H9 (cell line): Measurements from ENCODE around the gene PPP1R1B. TPM values are rescaled to one million over a fixed set of nuclear protein-coding genes. Genes with fewer than 3 reads are reported as not detected.
A peak's percentile ranks its signal among the peaks of the same experiment; 100 is the strongest.

ENCODE experiments used
- DNase-seq: peaks from one replicate; pipeline ENCODE4 v3.0.0-alpha.2; 2017
- H2AFZ ChIP-seq: one replicate; pipeline ENCODE4 v1.6.1; 2013; ENCODE audit warnings: mild to moderate bottlenecking, low read length, control low read depth, moderate library complexity
- H2AK5ac ChIP-seq: 2 replicates; pipeline ENCODE4 v1.6.1; 2013; ENCODE audit warnings: low read length, control low read depth, mixed read lengths; ENCODE audit not compliant: insufficient read length
- H2BK120ac ChIP-seq: one replicate; pipeline ENCODE4 v1.6.1; 2013; ENCODE audit warnings: low read depth, mild to moderate bottlenecking, low read length, control low read depth, inconsistent platforms; ENCODE audit not compliant: poor library complexity, severe bottlenecking
- H2BK12ac ChIP-seq: 2 replicates; pipeline ENCODE4 v1.6.1; 2013; ENCODE audit warnings: low read length, control low read depth, mixed read lengths, low read depth; ENCODE audit not compliant: insufficient read length
- H2BK15ac ChIP-seq: 2 replicates; pipeline ENCODE4 v1.6.1; 2013; ENCODE audit warnings: low read depth, low read length, control low read depth
- H2BK20ac ChIP-seq: one replicate; pipeline ENCODE4 v1.6.1; 2013; ENCODE audit warnings: low read depth, mild to moderate bottlenecking, low read length, control low read depth, inconsistent platforms; ENCODE audit not compliant: poor library complexity, severe bottlenecking
- H2BK5ac ChIP-seq: 2 replicates; pipeline ENCODE4 v1.6.1; 2013; ENCODE audit warnings: low read length, control low read depth, mixed read lengths; ENCODE audit not compliant: insufficient read length
- H3K14ac ChIP-seq: 2 replicates; pipeline ENCODE4 v1.6.1; 2013; ENCODE audit warnings: low read length, control low read depth; ENCODE audit not compliant: insufficient read depth
- H3K18ac ChIP-seq: 2 replicates; pipeline ENCODE4 v1.6.1; 2013; ENCODE audit warnings: low read depth, mild to moderate bottlenecking, mixed read lengths, low read length, control low read depth; ENCODE audit not compliant: insufficient read length
- H3K23ac ChIP-seq: 2 replicates; pipeline ENCODE4 v1.6.1; 2013; ENCODE audit warnings: low read length, control low read depth, mixed read lengths, low read depth; ENCODE audit not compliant: insufficient read length
- H3K23me2 ChIP-seq: 2 replicates; pipeline ENCODE4 v1.6.1; 2013; ENCODE audit warnings: low read depth, mild to moderate bottlenecking, mixed read lengths, low read length, control low read depth; ENCODE audit not compliant: insufficient read length, poor library complexity, severe bottlenecking
- H3K27ac ChIP-seq: 2 replicates; pipeline ENCODE4 v1.5.1; 2013; ENCODE audit warnings: low read length, control low read depth, mixed read lengths, low read depth; ENCODE audit not compliant: insufficient read length
- H3K27me3 ChIP-seq: 2 replicates; pipeline ENCODE4 v1.6.1; 2013; ENCODE audit warnings: low read length, control low read depth, inconsistent platforms; ENCODE audit not compliant: insufficient read depth
- H3K4ac ChIP-seq: 2 replicates; pipeline ENCODE4 v1.6.1; 2013; ENCODE audit warnings: low read depth, mild to moderate bottlenecking, control low read depth, inconsistent platforms, low read length, moderate library complexity
- H3K4me1 ChIP-seq: 2 replicates; pipeline ENCODE4 v1.6.1; 2013; ENCODE audit warnings: low read length, control low read depth, inconsistent platforms; ENCODE audit not compliant: insufficient read depth
- H3K4me2 ChIP-seq: 2 replicates; pipeline ENCODE4 v1.6.1; 2013; ENCODE audit warnings: low read length, control low read depth, mixed read lengths; ENCODE audit not compliant: insufficient read length, insufficient read depth
- H3K56ac ChIP-seq: 2 replicates; pipeline ENCODE4 v1.6.1; 2013; ENCODE audit warnings: low read depth, mild to moderate bottlenecking, mixed read lengths, low read length, control low read depth; ENCODE audit not compliant: insufficient read length
- H3K79me1 ChIP-seq: 2 replicates; pipeline ENCODE4 v1.6.1; 2013; ENCODE audit warnings: low read depth, mild to moderate bottlenecking, moderate library complexity, low read length, control low read depth, inconsistent platforms; ENCODE audit not compliant: insufficient read depth, poor library complexity, severe bottlenecking
- H3K79me2 ChIP-seq: 2 replicates; pipeline ENCODE4 v1.6.1; 2013; ENCODE audit warnings: low read length, control low read depth, inconsistent platforms; ENCODE audit not compliant: insufficient read depth
- H3K9ac ChIP-seq: 2 replicates; pipeline ENCODE4 v1.6.1; 2013; ENCODE audit warnings: low read length, control low read depth, mixed read lengths; ENCODE audit not compliant: insufficient read length; ENCODE audit errors: extremely low read depth
- H3K9me3 ChIP-seq: one replicate; pipeline ENCODE4 v1.6.1; 2013; ENCODE audit warnings: low read depth, low read length, inconsistent platforms; ENCODE audit not compliant: control insufficient read depth
- H3T11ph ChIP-seq: one replicate; pipeline ENCODE4 v1.6.1; 2013; ENCODE audit warnings: mild to moderate bottlenecking, low read length, control low read depth, inconsistent platforms
- H4K20me1 ChIP-seq: one replicate; pipeline ENCODE4 v1.6.1; 2013; ENCODE audit not compliant: control insufficient read depth, insufficient read length, insufficient read depth
- H4K5ac ChIP-seq: 2 replicates; pipeline ENCODE4 v1.6.1; 2013; ENCODE audit warnings: low read depth, mild to moderate bottlenecking, mixed read lengths, low read length, control low read depth; ENCODE audit not compliant: insufficient read length
- H4K8ac ChIP-seq: replicated peaks from 2 replicates; pipeline ENCODE4 v1.6.1; 2013; ENCODE audit warnings: low read length, control low read depth, mixed read lengths, low read depth; ENCODE audit not compliant: insufficient read length
- H4K91ac ChIP-seq: 2 replicates; pipeline ENCODE4 v1.6.1; 2013; ENCODE audit warnings: low read depth, mild to moderate bottlenecking, moderate library complexity, mixed read lengths, low read length, control low read depth; ENCODE audit not compliant: insufficient read length
- H3K27ac Mint-ChIP-seq, 3 experiments: 2 replicates in 2 of 3; 3 replicates in 1 of 3; pipeline ENCODE4 v1.8.0; 2020 to 2021; ENCODE audit warnings: mixed read lengths in 3 of 3, mild to moderate bottlenecking in 1 of 3, moderate library complexity in 1 of 3
- H3K27me3 Mint-ChIP-seq: 2 replicates; pipeline ENCODE4 v1.8.0; 2021; ENCODE audit warnings: low read depth, mild to moderate bottlenecking, moderate library complexity, mixed read lengths
- H3K36me3 Mint-ChIP-seq, 3 experiments: 2 replicates in 2 of 3; 3 replicates in 1 of 3; pipeline ENCODE4 v1.8.0; 2020 to 2021; ENCODE audit warnings: low read depth in 3 of 3, mixed read lengths in 3 of 3; ENCODE audit not compliant: insufficient read depth in 1 of 3
- H3K4me1 Mint-ChIP-seq, 2 experiments: 2 replicates each; pipeline ENCODE4 v1.8.0; 2020; ENCODE audit warnings: mixed read lengths in 2 of 2
- H3K4me3 Mint-ChIP-seq, 2 experiments: 2 replicates in 1 of 2; 3 replicates in 1 of 2; pipeline ENCODE4 v1.8.0; 2020 to 2021; ENCODE audit warnings: mild to moderate bottlenecking in 2 of 2, mixed read lengths in 2 of 2, moderate library complexity in 1 of 2
- H3K9me3 Mint-ChIP-seq, 2 experiments: 2 replicates in 1 of 2; 3 replicates in 1 of 2; pipeline ENCODE4 v1.8.0; 2020; ENCODE audit warnings: mild to moderate bottlenecking in 2 of 2, mixed read lengths in 2 of 2, moderate library complexity in 1 of 2
- WGBS: extraction: QIAGEN DNeasy Blood & Tissue Kit; methylation state at CpG from one replicate; pipeline ENCODE4 v1.1.7; 2013; ENCODE audit warnings: missing lambda C conversion rate, low lambda C conversion rate, mixed read lengths; ENCODE audit not compliant: insufficient read length; ENCODE audit errors: extremely low coverage; 5-methylcytosine and 5-hydroxymethylcytosine counted together
- total RNA-seq: library from RNA; stranded (reverse); gene quantifications from 2 replicates; pipeline ENCODE4 v1.2.1, GENCODE V29; 2021
- TF ChIP-seq, protein P1 (sequence below): fragments of 200-600 bp; sonication (generic); conservative IDR thresholded peaks from 3 replicates; pipeline ENCODE4 v1.8.0; 2021; ENCODE audit warnings: antibody characterized with exemption, mild to moderate bottlenecking

PPP1R1B gene
- total RNA-seq, 1 experiment from 2014 or later, result 15.5 TPM

GRCh38 chr17:39671651-39672521 is 45.1 kb downstream of the PPP1R1B start:
- no peak overlapping the region for H3K27ac ChIP-seq
- no peak overlapping the region for H2BK5ac ChIP-seq
- WGBS, result 100% methylated on average over 2 of the region's 19 CpGs
- H3K9ac ChIP-seq, result no peak overlapping the region
- H3K4me1 ChIP-seq, result peaks cover under 1% of the 10 kb centered on the region; the same call in 1 of the 2 replicates
- no peak overlapping the region for H3T11ph ChIP-seq
- no peak overlapping the region for H4K5ac ChIP-seq
- Mint-ChIP-seq H3K27me3 (peaks cover 45% of the 10 kb centered on the region), H3K9me3 (no peaks in the 10 kb centered on the region; a peak in 1 of 5 replicates), H3K36me3 (peaks cover 0 to 3% (median 0%) of the 10 kb centered on the region in 3 experiments; a peak in 1 of 7 replicates), H3K27ac (peak overlapping the region in 1 of 3 experiments; percentile 25; a peak in 1 of 7 replicates), H3K4me1 (peaks cover 22 to 24% of the 10 kb centered on the region in 2 experiments), H3K4me3 (no peak overlapping the region; a peak in 1 of 5 replicates)
- H2BK15ac ChIP-seq, result no peak overlapping the region
- no peaks in the 10 kb centered on the region for H3K79me2 ChIP-seq
- H3K9me3 ChIP-seq, result no peaks in the 10 kb centered on the region
- H4K20me1 ChIP-seq, result no peaks in the 10 kb centered on the region
- TF ChIP-seq, protein P1, sequence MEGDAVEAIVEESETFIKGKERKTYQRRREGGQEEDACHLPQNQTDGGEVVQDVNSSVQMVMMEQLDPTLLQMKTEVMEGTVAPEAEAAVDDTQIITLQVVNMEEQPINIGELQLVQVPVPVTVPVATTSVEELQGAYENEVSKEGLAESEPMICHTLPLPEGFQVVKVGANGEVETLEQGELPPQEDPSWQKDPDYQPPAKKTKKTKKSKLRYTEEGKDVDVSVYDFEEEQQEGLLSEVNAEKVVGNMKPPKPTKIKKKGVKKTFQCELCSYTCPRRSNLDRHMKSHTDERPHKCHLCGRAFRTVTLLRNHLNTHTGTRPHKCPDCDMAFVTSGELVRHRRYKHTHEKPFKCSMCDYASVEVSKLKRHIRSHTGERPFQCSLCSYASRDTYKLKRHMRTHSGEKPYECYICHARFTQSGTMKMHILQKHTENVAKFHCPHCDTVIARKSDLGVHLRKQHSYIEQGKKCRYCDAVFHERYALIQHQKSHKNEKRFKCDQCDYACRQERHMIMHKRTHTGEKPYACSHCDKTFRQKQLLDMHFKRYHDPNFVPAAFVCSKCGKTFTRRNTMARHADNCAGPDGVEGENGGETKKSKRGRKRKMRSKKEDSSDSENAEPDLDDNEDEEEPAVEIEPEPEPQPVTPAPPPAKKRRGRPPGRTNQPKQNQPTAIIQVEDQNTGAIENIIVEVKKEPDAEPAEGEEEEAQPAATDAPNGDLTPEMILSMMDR, result peak; percentile 84
- H2AK5ac ChIP-seq, result no peak overlapping the region
- no peak overlapping the region for H3K4ac ChIP-seq
- H3K79me1 ChIP-seq, result no peaks in the 10 kb centered on the region
- peak; percentile 86 for DNase-seq
- H3K56ac ChIP-seq, result no peak overlapping the region
- H2AFZ ChIP-seq, result no peak overlapping the region
- H3K23ac ChIP-seq, result no peak overlapping the region
- no peaks in the 10 kb centered on the region; the same call in 1 of the 2 replicates for H3K27me3 ChIP-seq
- no peak overlapping the region for H4K91ac ChIP-seq
- H3K14ac ChIP-seq, result no peak overlapping the region
- H2BK20ac ChIP-seq, result no peak overlapping the region
- H4K8ac ChIP-seq, result no peak overlapping the region
- no peak overlapping the region for H2BK12ac ChIP-seq
- no peak overlapping the region for H3K18ac ChIP-seq
- H3K4me2 ChIP-seq, result no peak overlapping the region
- peaks cover 6% of the 10 kb centered on the region for H3K23me2 ChIP-seq
- no peak overlapping the region for H2BK120ac ChIP-seq
